ENCODE data around the gene ULBP1. TPM values are rescaled to one million over a fixed set of nuclear protein-coding genes. Genes with fewer than 3 reads are reported as not detected.
"Not testable (repeated sequence)": the region's sequence is repeated elsewhere in the genome, so short reads cannot be mapped to it uniquely, and the experiment has no call there.

ULBP1 gene
- total RNA-seq, 4 donors from 2014 or later = not detected

DNA sequence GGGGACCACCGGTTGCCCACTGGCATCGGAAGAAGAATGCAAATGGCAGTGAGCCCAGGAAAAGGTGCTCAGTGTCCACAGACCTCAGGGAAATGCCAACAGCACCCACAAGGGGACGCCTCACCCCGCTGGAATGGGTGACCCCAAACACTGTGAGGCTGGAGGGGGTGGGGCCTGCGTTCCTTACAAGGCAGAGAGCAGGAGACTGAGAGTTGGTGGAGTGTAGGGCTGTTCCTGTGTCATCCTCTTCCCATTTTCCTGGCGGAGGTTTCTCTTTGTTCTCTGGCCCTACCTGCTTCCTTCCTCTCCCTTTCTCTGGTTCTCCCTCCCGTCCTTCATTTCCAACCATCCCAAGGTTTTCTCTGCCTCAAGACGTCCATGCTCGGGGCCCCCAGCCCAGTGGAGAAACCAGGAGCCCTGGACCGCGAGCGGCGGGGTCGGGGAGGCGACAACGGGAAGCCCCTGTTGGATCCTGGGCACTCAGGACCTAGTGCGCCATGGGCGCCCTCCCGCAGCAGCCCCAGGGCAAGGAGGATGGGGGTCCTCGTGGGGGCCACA lies 25.7 kb upstream of the ULBP1 start:
- peaks cover 13 to 29% (median 25%) of the 10 kb centered on the region in 4 donors for H3K4me1 ChIP-seq
- peaks cover 96% of the 10 kb centered on the region for H3K27me3 ChIP-seq
- TF ChIP-seq, protein P1, sequence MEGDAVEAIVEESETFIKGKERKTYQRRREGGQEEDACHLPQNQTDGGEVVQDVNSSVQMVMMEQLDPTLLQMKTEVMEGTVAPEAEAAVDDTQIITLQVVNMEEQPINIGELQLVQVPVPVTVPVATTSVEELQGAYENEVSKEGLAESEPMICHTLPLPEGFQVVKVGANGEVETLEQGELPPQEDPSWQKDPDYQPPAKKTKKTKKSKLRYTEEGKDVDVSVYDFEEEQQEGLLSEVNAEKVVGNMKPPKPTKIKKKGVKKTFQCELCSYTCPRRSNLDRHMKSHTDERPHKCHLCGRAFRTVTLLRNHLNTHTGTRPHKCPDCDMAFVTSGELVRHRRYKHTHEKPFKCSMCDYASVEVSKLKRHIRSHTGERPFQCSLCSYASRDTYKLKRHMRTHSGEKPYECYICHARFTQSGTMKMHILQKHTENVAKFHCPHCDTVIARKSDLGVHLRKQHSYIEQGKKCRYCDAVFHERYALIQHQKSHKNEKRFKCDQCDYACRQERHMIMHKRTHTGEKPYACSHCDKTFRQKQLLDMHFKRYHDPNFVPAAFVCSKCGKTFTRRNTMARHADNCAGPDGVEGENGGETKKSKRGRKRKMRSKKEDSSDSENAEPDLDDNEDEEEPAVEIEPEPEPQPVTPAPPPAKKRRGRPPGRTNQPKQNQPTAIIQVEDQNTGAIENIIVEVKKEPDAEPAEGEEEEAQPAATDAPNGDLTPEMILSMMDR (IDR thresholded peaks at IDR 0.05) = peak in 2 of 5 experiments; percentile 3 to 9
- intact Hi-C loops (cut with DNase I; ENCODE audit: low total_unique reads); H3K36me3 ChIP-seq; H3K9me3 ChIP-seq; DNase-seq; H3K27ac ChIP-seq: not testable (repeated sequence)
- in situ Hi-C loops (cut with MboI; ENCODE audit: low pct_ligation_motif_present in 1 of 4, low pct_unique_long_range_greater_than_20kb in 1 of 4, low sequenced_read_pairs in 3 of 4) = loop anchor here in 1 of 4 donors (10.0 kb wide), 1 partner anchor 77 kb away; no protein-coding TSS in a partner anchor
- peak overlapping the region in 3 of 4 donors; percentile 29 to 53 (median 36) for H3K4me3 ChIP-seq
- 0 to 6% methylated on average over 6 to 16 of the region's 20 CpGs for WGBS, 2 donors (ENCODE audit: low coverage in 1 of 2)

DNA sequence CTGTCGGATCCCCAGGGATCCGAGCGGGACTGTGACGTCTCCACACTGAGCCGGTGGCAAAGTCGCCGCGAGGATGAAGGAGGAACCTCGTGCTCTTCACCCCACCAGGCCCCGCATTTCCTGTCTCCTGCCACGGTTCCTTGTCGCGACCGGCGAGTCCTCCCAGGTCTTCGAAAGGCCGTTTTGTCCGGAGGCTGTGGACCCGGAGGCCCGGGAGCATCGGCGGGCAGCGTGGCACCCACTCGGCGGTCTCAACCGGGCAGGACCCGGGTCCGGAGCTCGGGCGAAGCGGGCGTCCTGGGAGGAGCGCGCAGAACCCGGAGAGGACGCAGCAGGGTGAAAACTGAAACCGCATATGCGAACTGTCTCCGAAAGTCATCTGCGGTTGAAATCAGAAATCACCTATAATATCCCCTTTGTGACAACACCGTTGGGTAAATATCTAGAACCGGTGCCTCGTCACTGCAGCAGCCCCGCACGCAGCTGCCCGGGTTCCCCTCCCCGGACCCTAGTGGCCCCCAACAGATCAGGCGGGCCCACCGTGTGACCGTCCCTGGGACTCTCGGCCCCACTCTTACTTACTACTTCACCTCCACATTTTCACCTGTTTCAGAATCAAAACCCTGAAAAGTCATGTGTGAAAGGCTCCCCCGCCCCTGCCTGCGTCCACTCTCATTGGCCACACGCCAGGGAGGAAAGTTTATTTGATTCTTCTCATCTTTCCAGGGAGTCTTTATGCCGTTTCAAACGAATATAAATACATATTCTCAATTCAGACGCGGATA lies 25.0 kb upstream of the ULBP1 start:
- intact Hi-C loops (cut with DNase I; ENCODE audit: low total_unique reads) = no loop called here
- H3K27me3 ChIP-seq = peaks cover 93% of the 10 kb centered on the region
- no peak for DNase-seq

DNA sequence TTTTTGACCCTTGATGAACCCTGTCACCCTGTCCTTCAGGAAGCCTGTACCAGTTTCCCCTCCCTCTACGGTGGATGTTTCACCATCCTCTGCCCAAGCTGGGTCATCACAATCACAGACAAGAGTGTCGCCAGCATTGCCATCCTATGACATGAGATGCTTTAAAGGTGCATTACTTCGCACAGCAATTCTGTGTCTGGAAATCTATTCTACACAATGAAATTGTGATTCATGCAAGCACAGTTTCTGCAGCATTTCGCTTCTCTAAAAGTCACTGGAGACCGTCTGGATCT lies 24.4 kb upstream of the ULBP1 start:
- TF ChIP-seq POLR2A (IDR thresholded peaks at IDR 0.05) (no peak), EP300 (IDR thresholded peaks at IDR 0.05; ENCODE audit: low read depth) (no peak), POLR2AphosphoS5 (IDR thresholded peaks at IDR 0.05) (no peak)
- TF ChIP-seq, protein P1 (IDR thresholded peaks at IDR 0.05) = no peak
- H3K9me3 ChIP-seq = no peaks in the 10 kb centered on the region
- peaks cover 13 to 29% (median 25%) of the 10 kb centered on the region in 4 donors for H3K4me1 ChIP-seq
- H3K36me3 ChIP-seq = no peaks in the 10 kb centered on the region
- in situ Hi-C loops (cut with MboI; ENCODE audit: low pct_ligation_motif_present in 1 of 4, low pct_unique_long_range_greater_than_20kb in 1 of 4, low sequenced_read_pairs in 3 of 4) = loop anchor here in 1 of 4 donors (10.0 kb wide), 1 partner anchor 75 kb away; no protein-coding TSS in a partner anchor
- 21% methylated on average over 3 to 5 of the region's 5 CpGs for WGBS, 2 donors (ENCODE audit: low coverage in 1 of 2)
- no peak for DNase-seq
- H3K27ac ChIP-seq = no peak overlapping the region
- no peak overlapping the region for H3K4me3 ChIP-seq
- intact Hi-C loops (cut with DNase I; ENCODE audit: low total_unique reads) = no loop called here
- peaks cover 90% of the 10 kb centered on the region for H3K27me3 ChIP-seq

More for the DNA sequence above, 25.0 kb upstream of the ULBP1 start:
- Histone ChIP-seq H3K4me1 (peaks cover 13 to 29% (median 25%) of the 10 kb centered on the region in 4 donors), H3K36me3 (no peaks in the 10 kb centered on the region), H3K27ac (no peak overlapping the region), H3K4me3 (peak overlapping the region; percentile 14 to 53 (median 32)), H3K9me3 (no peaks in the 10 kb centered on the region)
- WGBS, 2 donors (ENCODE audit: low coverage in 1 of 2) = 1 to 7% methylated on average over 7 to 57 of the region's 58 CpGs
- in situ Hi-C loops (cut with MboI; ENCODE audit: low pct_ligation_motif_present in 1 of 4, low pct_unique_long_range_greater_than_20kb in 1 of 4, low sequenced_read_pairs in 3 of 4) = loop anchor here in 1 of 4 donors (10.0 kb wide), 1 partner anchor 76 kb away; no protein-coding TSS in a partner anchor
- TF ChIP-seq EP300 (IDR thresholded peaks at IDR 0.05; ENCODE audit: low read depth) = no peak

DNA sequence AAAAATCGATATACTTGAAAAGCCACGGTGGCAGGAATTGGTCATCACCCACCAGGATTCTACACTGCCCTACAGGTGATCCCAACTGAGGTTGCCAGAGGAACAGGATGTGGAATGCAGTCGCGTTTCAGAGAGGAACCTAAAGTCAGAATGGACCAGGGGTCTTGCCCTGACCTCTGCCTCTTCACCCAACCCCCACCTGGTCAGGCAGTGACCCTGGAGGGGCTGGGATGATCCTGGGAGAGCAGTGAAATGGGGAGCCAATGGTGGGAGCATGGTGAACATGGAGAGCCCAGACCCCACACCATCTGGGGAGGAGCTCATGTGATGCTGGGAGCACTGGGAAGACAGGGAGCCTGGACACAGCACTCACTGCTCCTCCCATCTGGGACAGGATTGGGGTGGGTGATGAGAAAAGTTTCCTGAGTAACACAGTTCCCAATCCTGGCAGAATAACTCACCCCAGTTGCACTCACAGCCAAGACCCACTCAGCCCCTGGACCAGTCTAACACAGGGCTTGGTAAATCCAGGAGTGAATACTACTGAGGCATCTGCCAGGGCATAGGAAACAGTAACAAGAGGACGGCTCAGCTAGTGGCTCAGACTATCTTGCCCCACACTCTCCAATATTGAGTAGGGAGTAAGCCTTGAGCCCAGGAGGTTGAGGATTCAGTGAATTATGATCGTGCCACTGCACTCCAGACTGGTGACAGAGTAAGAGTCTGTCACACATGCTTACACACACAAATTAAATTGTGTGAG lies 23.7 kb upstream of the ULBP1 start:
- intact Hi-C loops (cut with DNase I; ENCODE audit: low total_unique reads) = no loop called here
- 18 to 22% methylated on average over 4 to 6 of the region's 6 CpGs for WGBS, 2 donors (ENCODE audit: low coverage in 1 of 2)
- no peak for DNase-seq
- peaks cover 13 to 29% (median 25%) of the 10 kb centered on the region in 4 donors for H3K4me1 ChIP-seq
- no peaks in the 10 kb centered on the region for H3K9me3 ChIP-seq
- peaks cover 82% of the 10 kb centered on the region for H3K27me3 ChIP-seq
- TF ChIP-seq POLR2A (IDR thresholded peaks at IDR 0.05) (no peak), POLR2AphosphoS5 (IDR thresholded peaks at IDR 0.05) (no peak), EP300 (IDR thresholded peaks at IDR 0.05; ENCODE audit: low read depth) (no peak)
- TF ChIP-seq, protein P1 (IDR thresholded peaks at IDR 0.05) = no peak
- no peak overlapping the region for H3K27ac ChIP-seq
- in situ Hi-C loops (cut with MboI; ENCODE audit: low pct_ligation_motif_present in 1 of 4, low pct_unique_long_range_greater_than_20kb in 1 of 4, low sequenced_read_pairs in 3 of 4) = loop anchor here in 3 of 4 donors (10.0 kb wide), 2 partner anchors 55 to 75 kb away; no protein-coding TSS in a partner anchor
- no peak overlapping the region for H3K4me3 ChIP-seq
- no peaks in the 10 kb centered on the region for H3K36me3 ChIP-seq

All from transverse colon (tissue), 4 donors.